GM19351 (cell line): ENCODE results near the gene PTCSC3.
"Not testable (repeated sequence)": the region's sequence is repeated elsewhere in the genome, so short reads cannot be mapped to it uniquely, and the experiment has no call there.

Source experiments
- ATAC-seq: cut with Tn5 transposase; IDR thresholded peaks from one replicate; pipeline ENCODE4 v1.9.1; 2021; ENCODE audit warnings: mild to moderate bottlenecking, moderate library complexity; ENCODE audit not compliant: unreplicated experiment

Gene PTCSC3

GRCh38 chr14:36174767-36175424 lies 1.6 kb downstream of the PTCSC3 start:
- ATAC-seq, result no peak

GRCh38 chr14:36173161-36173560 lies 3.4 kb downstream of the PTCSC3 start:
- ATAC-seq, result no peak

- ATAC-seq, result no peak
These were observed 4.9 kb downstream of the PTCSC3 start for GRCh38 chr14:36171607-36172006.

GRCh38 chr14:36167431-36167830 lies 9.1 kb downstream of the PTCSC3 start:
- no peak for ATAC-seq

- no peak for ATAC-seq
These were observed 13.1 kb downstream of the PTCSC3 start for GRCh38 chr14:36163451-36163850.

GRCh38 chr14:36162267-36162666 lies 14.3 kb downstream of the PTCSC3 start:
- ATAC-seq, result no peak

GRCh38 chr14:36161776-36162175 lies 14.7 kb downstream of the PTCSC3 start:
- ATAC-seq, result no peak

- ATAC-seq, result no peak
These were observed 25.2 kb downstream of the PTCSC3 start for GRCh38 chr14:36151335-36151734.

- ATAC-seq, result no peak
These were observed 42.5 kb downstream of the PTCSC3 start for GRCh38 chr14:36134038-36134437.

GRCh38 chr14:36132826-36133225 lies 43.7 kb downstream of the PTCSC3 start:
- ATAC-seq, result no peak

GRCh38 chr14:36130186-36130585 lies 46.3 kb downstream of the PTCSC3 start:
- ATAC-seq, result no peak

GRCh38 chr14:36129181-36129580 lies 47.3 kb downstream of the PTCSC3 start:
- no peak for ATAC-seq

GRCh38 chr14:36113341-36113740 lies 63.2 kb downstream of the PTCSC3 start:
- no peak for ATAC-seq

GRCh38 chr14:36111822-36112583 lies 64.5 kb downstream of the PTCSC3 start:
- peak; percentile 69 for ATAC-seq

- no peak for ATAC-seq
These were observed 71.1 kb downstream of the PTCSC3 start for GRCh38 chr14:36105401-36105800.

- not testable (repeated sequence) for ATAC-seq
These were observed 72.3 kb downstream of the PTCSC3 start for GRCh38 chr14:36104258-36104657.

- ATAC-seq, result no peak
These were observed 76.9 kb downstream of the PTCSC3 start for GRCh38 chr14:36099619-36100018.

- ATAC-seq, result no peak
These were observed 79.2 kb downstream of the PTCSC3 start for GRCh38 chr14:36097356-36097755.

GRCh38 chr14:36096090-36096489 lies 80.4 kb downstream of the PTCSC3 start:
- no peak for ATAC-seq

GRCh38 chr14:36094963-36095362 lies 81.6 kb downstream of the PTCSC3 start:
- no peak for ATAC-seq

GRCh38 chr14:36091096-36091495 lies 85.4 kb downstream of the PTCSC3 start:
- ATAC-seq, result no peak

- ATAC-seq, result no peak
These were observed 89.1 kb downstream of the PTCSC3 start for GRCh38 chr14:36087411-36087810.
